ENCODE measurements around the gene RNF223.
"Not testable (repeated sequence)": the region's sequence is repeated elsewhere in the genome, so short reads cannot be mapped to it uniquely, and the experiment has no call there.

The RNF223 gene

DNA sequence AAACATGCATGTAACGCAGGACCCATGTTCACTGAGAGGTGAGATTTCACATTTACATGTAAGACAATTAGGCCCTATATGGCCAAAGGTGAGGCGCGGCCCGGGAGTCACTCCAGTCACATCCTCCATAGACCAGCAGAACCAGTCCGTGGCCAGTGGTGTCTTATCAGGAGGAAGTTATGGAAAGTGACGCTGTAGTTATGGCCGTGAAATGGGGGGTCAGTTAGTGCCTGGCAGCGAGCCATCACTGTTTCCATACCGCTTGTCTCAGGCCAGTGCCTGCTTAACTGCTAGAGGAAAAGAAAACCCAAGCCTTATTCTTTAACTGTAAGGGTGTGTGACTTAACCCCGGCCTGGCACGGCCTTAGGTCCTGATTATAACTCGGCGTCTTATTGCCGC, 35.6 kb upstream of the RNF223 start:
- DNase-seq (ENCODE audit: low spot score), result no peak

DNA sequence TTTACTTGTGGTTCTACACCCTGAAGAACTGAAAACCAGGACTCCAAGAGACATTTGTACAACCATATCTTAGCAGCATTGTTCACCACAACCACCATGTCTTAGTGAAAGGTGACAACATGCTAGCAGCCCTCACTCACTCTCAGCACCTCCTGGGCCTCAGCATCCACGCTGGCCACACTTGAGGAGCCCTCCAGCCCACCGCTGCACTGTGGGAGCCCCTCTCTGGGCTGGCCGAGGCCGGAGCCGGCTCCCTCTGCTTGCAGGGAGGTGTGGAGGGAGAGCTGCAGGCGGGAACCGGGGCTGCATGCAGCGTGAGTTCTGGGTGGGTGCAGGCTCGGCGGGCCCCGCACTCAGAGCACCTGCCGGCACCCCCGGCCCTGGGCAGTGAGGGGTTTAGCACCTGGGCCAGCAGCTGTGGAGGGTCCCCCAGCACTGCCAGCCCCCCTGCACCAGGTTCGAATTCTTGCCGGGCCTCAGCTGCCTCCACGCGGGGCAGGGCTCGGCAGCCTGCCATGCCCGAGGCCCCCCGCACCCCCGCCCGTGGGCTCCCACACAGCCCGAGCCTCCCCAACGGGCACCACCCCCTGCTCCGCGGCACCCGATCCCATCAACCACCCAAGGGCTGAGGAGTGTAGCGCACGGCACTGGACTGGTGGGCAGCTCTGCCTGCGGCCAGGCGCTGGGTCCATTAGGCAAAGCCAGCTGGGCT, 32.6 kb upstream of the RNF223 start:
- DNase-seq (ENCODE audit: low spot score), result no peak

DNA sequence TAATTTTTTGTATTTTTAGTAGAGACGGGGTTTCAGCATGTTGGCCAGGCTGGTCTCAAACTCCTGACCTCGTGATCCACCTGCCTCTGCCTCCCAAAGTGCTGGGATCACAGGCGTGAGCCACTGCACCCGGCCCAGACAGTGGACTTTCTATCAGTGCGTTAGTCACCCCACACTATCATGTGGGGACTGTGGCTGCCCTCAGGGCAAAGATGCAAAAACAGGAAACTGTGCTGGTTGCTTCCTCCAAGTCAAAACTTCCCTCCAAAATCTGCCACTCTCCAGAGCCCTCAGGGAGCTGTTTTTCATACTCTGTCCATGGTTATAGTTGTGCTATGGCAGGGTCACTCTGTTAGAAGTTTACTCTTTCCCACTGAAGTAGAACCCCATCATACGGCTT, 30.0 kb upstream of the RNF223 start:
- not testable (repeated sequence) for DNase-seq (ENCODE audit: low spot score)

DNA sequence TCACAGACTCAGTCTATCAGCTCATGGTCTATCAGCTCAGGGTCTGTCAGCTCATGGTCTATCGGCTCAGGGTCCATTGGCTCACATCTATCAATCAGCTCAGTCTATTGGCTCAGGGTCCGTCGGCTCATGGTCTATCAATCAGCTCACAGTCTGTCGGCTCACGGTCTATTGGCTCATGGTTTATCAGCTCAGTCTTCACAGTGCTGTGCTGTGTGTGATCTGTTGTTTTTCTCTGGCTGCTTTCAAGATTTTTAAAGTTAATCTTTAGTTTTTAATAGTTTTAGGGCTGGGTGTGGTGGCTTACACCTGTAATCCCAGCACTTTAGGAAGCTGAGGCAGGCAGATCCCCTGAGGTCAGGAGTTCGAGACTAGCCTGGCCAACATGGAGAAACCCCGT, 27.4 kb upstream of the RNF223 start:
- no peak for DNase-seq (ENCODE audit: low spot score)

DNA sequence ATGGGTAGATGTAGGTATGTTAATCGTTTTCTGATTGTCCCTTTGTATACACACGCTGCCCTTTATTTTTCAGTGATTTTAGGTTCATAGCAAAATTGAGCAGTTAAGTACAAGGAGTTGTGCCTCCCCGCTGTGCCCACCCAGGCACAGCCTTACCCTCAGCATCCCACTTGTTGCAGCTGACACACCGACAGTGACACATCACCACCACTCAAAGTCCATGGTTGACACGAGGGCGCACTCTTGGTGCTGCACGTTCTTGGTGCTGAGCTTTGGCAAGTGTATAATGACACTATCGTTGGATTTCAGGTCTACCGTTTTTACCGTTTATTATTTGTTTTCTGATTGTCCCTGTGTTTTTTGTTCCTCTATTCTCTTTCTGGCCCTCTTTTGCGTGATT, 26.2 kb upstream of the RNF223 start:
- no peak for DNase-seq (ENCODE audit: low spot score)

DNA sequence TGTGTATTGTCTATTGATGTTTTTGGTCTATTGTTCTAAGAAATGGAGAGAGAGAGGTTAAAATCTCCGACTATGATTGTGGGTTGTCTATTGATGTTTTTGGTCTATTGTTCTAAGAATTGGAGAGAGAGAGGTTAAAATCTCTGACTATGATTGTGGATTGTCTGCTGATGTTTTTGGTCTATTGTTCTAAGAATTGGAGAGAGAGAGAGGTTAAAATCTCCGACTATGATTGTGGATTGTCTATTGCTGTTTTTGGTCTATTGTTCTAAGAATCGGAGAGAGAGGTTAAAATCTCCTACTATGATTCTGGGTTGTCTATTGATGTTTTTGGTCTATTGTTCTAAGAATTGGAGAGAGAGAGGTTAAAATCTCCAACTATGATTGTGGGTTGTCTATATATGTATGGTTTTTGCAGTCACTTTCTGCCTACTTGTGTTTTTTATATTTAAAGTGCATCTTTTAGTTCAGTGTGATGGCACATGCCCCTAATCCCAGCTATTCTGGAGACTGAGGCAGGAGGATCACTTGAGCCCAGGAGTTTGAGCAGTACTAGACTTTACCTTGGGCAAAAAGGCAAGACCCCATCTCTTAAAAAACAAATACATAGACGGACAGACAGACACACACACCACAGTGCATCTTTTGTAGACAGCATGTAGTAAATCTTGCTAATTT, 25.5 kb upstream of the RNF223 start:
- no peak for DNase-seq (ENCODE audit: low spot score)

DNA sequence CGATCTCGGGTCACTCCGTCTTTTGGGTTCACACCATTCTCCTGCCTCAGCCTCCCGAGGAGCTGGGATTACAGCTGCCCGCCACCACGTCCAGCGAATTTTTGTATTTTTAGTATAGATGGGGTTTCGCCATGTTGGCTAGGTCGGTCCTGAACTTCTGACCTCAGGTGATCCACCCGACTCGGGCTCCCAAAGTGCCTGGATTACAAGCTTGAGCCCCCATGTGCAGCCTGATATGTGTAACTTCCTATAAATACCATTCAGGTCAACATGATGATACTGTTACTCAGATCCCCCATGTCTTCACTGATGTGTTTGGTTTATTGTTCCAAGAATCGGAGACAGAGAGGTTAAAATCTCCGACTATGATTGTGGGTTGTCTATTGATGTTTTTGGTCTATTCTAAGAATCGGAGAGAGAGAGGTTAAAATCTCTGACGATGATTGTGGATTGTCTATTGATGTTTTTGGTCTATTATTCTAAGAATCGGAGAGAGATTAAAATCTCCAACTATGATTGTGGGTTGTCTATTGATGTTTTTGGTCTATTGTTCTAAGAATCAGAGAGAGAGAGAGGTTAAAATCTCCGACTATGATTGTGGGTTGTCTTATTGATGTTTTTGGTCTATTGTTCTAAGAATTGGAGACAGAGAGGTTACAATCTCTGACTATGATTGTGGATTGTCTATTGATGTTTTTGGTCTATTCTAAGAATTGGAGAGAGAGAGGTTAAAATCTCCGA, 24.7 kb upstream of the RNF223 start:
- no peak for DNase-seq (ENCODE audit: low spot score)

DNA sequence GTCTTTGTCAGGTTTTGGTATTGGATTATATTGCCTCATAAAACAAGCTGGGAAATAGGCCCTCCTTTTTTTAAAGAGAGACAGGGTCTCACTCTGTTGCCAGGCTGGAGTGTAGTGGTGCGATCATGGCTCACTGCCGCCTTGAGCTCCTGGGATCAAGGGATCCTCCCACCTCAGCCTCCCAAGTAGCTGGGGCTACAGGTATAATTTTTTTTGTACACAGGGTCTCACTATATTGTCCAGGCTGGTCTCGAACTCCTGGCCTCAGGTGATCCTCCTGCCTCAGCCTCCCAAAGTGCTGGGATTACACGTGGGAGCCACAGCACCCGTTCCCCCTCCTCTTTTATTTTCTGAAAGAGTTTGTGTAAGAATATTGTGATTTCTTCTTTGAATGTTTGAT, 22.0 kb upstream of the RNF223 start:
- not testable (repeated sequence) for DNase-seq (ENCODE audit: low spot score)

DNA sequence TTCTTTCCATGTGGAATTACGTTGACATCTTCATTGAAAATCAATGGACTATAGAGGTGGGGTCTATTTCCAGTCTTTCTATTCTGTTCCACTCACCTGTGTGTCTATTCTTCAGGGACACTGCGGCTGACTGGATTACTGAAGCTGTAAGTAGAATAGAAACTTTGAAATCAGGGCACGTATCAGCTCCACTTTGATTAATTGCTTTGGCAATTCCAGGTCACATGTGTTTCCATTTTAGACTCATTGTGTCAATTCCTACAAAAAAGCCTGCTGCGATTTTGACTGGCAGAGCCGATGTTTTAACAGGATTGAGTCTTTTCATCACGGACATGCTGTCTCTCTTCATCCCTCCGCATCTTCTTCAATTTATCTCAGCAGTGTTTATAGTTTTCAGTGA, 20.9 kb upstream of the RNF223 start:
- no peak for DNase-seq (ENCODE audit: low spot score)

DNA sequence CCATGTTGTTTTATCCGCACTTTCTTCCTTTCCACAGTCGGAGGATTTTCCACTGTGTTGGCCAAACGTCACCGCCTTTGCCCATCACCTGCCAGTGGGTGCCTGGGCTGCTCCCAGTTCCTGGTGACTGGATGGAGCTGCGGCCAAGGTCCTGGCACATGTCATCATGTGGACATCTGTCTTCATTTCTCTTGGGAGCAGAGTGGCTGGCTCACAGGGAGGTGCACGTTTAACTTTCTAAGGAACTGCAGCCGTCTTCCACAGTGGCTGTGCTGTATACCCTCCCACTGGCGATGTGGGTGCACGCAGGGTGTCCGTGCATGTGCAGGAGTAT, 19.5 kb upstream of the RNF223 start:
- no peak for DNase-seq (ENCODE audit: low spot score)

DNA sequence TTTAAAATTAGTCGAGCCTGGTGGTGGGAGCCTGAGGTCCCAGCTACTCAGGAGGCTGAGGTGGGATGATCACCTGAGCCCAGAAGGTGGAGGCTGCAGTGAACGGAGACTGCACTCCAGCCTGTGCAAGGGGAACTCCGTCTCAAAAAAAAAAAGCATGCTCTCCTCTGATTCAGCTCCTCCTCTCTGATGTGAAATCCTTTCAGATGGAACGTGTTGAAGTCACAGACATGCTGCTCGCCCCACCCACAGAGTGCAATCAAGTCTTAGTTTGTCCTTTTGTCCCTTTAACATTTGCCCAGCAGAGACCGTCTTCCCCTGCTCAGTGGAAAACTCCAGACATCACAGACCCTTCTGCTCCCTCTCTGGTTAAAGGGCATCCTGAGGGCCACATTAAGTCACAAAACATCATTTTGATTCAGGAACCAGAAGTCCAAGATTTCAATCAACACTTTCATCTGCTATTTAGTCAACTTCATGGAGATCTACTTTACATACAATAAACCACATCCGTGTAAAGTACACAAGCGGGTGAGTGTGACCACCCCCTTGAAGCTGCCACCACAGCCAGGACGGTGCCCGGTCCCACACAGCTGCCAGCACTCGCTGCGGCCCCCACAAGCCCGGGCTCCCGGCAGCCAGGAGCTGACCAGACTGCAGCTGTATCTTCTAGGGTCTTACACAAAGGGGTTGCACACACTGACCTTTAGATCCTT, 18.9 kb upstream of the RNF223 start:
- DNase-seq (ENCODE audit: low spot score), result no peak

DNA sequence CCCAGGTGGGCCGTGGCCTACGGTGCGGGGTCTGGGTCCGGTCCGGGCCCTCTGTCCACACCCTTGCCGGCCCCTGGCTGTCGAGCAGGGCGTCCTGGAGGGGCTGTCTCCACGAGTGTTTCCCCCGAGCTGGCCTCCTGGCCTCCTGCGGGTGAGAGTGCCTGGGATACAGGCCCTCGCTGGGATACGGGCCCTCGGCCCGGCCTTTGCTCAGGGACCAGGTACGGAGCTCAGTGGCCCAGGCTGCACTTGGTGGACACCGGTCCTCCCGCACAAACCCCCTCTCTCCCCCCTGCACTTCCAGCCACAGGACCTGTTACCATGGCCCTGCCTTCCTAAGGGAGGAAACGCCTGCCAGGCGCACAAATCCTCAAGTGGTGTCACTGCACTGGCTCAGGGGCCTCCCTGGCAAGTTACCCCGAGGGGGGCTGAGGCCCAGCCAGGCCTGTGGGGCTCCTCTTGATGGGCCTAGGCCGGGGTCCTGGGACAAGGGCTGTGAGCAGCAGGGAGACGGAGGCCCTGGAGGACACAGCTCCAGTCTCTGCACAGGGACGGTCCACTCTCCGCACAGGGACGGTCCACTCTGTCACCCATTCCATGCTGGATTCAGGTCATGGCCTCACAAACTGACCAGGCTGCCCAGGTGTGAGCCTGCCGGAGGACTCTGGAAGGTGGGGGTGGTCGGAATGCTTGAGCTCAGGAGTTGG, 18.2 kb upstream of the RNF223 start:
- DNase-seq (ENCODE audit: low spot score), result no peak

DNA sequence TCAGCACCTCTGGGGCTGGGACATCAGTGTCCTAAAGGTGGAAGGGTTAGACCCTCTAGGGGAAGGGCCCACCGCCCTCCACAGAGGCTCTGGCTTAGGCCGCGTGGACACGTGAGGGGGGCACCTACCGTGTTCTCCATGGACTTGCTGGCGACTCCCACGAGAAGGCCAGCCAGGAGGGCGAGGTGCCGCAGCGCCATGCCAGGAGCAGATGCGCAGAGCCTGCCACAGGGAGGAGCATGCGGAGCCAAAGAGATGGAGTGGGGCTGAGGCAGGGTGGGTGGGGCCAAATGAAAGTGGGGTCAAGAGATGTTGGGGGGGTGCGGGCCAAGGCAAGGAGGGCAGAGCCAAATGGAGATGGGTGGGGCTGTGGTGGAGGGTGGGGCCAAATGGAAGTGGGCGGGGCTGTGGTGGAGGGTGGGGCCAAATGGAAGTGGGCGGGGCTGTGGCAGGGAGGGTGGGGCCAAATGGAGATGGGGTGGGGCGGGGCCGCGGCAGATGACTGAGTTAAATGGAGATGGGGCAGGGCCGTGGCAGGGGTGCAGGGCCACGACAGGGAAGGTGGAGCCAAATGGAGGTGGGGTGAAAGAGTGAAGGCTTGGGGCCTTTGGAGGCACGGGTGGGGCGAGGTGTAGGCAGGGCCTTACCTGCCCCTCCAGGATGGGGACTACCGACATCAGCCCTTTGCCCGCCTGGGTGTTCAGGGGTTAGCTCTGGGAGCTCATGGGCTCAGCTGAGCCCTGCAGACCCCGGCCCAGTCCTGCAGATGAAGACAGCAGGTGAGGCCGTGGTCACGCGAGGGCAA, 17.4 kb upstream of the RNF223 start:
- DNase-seq (ENCODE audit: low spot score), result no peak

DNA sequence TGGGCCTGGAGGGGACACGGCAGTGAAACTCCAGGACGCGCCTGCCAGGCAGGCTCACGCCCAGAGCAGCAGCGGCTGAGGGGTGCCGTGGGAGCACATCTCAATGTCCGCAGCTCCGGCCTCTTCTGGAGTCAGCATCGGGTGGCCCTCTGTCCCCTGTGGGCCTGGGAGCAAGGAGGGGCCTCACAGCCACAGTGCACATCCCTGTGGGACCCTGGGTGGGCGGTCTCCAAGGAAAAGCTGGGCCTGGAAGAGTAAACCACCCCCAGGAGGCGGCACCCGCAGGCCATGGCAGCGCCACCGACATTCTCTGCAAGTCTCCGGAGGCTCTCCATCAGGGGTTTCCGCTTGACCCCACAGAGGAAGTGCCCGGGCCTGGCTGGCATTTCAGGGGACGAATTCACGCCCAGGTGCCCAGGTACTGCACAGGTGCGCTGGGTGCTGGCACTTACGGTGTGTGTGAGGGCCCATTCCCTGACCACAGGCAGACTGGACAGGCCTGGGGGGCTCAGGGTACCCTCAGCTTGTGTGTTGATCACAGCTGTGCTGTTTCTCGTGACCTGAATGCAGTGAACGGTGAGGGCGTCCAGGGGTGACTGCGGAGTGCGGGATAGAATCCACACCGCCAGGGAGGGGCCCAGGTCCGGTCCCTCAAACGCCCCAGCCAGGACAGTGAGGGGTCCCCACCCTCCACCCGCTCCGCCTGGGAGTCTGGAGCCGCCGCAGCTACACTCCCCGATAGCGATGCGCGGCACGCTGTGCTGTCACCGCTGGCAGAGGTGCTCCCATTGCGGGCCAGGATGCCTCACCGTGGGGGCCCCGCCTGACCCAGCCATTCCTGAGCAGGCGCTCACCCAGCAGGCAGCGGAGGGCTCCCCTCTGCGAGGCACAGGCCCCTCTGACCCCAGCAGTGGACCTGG, 16.6 kb upstream of the RNF223 start:
- DNase-seq (ENCODE audit: low spot score), result no peak

DNA sequence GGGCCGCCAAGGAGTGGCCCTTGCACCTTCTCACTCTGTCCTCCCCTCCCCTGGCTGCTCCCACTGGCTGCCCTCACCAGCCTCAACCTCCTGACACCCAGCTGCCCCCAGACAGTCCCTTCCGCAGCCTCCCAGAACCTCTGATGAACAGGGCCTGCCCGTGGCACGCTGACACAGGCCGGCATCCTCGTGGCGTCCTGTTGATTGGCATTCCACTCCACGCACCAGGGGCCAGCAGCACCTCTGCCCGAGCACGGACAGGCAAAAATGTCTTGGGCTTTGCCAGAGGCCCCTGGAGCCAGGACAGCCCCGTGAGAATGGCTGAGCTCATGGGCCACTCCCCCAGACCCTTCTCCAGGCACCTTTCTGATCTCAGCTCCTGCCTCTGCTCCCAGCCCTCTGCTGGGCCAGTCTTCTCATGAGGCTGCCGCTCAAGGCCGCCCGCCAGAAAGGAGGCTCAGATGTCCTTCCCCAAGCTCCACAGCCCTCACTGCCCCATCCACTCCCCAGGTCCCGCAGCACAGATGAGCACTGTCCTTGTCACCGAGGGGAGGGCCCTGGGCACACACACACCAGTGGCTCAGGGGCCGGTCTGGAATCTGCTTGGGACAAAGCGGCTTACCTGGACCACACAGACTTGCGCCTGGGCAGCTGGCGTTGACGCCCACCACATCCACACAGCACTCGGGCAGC, 15.8 kb upstream of the RNF223 start:
- no peak for DNase-seq (ENCODE audit: low spot score)

DNA sequence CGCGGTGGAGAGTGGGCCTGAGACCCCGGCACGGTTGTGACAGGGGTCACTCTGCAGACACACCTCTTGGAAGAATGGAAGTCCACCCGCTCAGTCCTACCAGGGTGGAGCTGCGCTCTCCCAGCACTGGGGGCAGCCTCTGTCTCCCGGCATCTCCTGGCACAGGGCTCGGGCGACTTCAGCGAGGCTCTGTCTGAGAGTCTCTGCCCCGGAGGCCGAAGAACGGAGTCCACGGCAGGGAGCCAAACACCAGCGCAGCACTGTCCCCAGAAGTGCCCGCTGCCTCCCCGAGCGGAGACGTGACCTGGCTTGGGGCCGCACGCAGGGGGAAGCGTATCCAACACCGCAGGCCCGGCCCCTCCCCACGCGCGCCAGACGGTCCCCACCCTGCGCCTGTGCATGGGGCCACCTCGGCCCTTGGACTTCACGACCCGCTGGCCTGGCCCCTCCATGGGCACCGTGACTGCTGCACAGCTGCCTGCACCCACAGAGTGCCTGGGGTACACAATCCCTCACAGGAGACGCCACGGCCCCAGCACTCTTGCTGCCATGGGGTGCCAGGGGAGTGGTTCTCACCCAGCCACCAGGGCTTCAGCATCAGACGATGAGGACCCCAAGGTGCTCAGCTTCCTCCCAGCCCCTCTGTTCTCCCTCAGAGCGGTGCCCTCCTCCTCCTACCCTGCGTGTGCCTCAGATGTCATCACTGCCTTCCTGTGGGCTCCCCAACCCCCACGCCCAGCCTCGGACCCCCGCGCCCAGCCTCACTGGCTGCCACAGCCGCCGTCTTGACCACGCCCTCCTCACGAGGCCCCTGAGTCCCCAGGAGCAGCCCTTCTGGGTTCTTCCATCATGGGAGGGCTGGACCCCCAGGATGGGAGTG, 14.9 kb upstream of the RNF223 start:
- DNase-seq (ENCODE audit: low spot score), result no peak

DNA sequence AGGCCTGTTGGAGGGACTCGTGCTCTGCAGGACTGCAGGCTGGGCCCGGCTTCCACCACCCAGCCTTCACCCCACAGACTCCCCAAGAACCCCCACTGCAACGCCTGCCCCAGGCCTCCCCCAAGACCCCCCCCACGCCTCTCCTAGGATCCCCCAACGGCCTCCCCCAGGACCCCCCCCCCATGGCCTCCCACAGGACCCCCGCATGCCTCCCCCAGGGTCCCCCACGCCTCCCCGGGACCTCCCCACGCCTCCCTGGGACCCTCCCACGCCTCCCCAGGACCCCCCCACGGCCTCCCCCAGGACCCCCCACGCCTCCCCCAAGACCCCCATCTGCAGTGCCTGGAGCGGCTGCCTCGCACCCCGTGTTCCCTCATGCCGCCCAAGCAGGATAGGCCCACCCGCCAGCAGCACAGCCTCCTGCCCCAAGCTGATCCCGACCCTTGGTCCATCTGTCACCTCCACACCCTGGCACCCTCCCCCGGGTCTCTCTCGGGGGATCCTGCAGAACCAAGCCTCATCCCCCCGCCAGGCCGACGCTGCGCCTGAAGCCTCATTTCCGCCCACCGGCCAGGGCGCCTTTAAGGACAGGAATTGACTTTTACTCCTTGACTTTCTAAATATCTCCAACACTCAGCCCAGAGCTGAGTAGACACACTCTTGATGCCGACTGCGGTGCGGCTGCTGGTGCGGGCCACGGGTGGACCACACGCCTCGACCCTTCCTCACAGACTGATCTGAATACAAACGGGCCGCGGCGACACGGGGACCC, 14.1 kb upstream of the RNF223 start:
- no peak for DNase-seq (ENCODE audit: low spot score)
